Adrenal gland (tissue), 5 donors: Measurements from ENCODE around the gene LGALS4.
"Not testable (repeated sequence)": the region's sequence is repeated elsewhere in the genome, so short reads cannot be mapped to it uniquely, and the experiment has no call there.

Source experiments
- POLR2A ChIP-seq, 2 donors: fragments of 450-650 bp; IDR thresholded peaks; one replicate each; pipeline ENCODE4 v1.6.1; 2017; ENCODE audit warnings: antibody characterized with exemption in 2 of 2, mild to moderate bottlenecking in 2 of 2, moderate library complexity in 1 of 2
- TF ChIP-seq, protein P1 (sequence below), 6 experiments: fragments of 450-650 bp in 4 of 6; fragments of 200-600 bp in 2 of 6; sonication (generic) in 1 of 6; IDR thresholded peaks; 1 replicate in 5 of 6; 2 replicates in 1 of 6; pipeline versions ENCODE4 v1.5.1 to v1.8.0; 2016 to 2021; ENCODE audit warnings: antibody characterized with exemption in 6 of 6, mild to moderate bottlenecking in 2 of 6, moderate library complexity in 1 of 6
- donor health status: DM: no; HTN: no; CAD: no.

- TF ChIP-seq, protein P1, sequence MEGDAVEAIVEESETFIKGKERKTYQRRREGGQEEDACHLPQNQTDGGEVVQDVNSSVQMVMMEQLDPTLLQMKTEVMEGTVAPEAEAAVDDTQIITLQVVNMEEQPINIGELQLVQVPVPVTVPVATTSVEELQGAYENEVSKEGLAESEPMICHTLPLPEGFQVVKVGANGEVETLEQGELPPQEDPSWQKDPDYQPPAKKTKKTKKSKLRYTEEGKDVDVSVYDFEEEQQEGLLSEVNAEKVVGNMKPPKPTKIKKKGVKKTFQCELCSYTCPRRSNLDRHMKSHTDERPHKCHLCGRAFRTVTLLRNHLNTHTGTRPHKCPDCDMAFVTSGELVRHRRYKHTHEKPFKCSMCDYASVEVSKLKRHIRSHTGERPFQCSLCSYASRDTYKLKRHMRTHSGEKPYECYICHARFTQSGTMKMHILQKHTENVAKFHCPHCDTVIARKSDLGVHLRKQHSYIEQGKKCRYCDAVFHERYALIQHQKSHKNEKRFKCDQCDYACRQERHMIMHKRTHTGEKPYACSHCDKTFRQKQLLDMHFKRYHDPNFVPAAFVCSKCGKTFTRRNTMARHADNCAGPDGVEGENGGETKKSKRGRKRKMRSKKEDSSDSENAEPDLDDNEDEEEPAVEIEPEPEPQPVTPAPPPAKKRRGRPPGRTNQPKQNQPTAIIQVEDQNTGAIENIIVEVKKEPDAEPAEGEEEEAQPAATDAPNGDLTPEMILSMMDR (IDR thresholded peaks at IDR 0.05) = not testable (repeated sequence)
- TF ChIP-seq POLR2A (IDR thresholded peaks at IDR 0.05) = not testable (repeated sequence)
These were observed 43.0 kb upstream of the LGALS4 start for GRCh38 chr19:38855751-38856150.
